ENCODE data around the gene ABCC1.
"Not testable (repeated sequence)": the region's sequence is repeated elsewhere in the genome, so short reads cannot be mapped to it uniquely, and the experiment has no call there.

The ABCC1 gene

GRCh38 chr16:16190546-16190945, 241.1 kb downstream of the ABCC1 start:
- no peak for DNase-seq
- no peak for TF ChIP-seq GATA1 (IDR thresholded peaks at IDR 0.05; ENCODE audit: low read depth, low read length)

- not testable (repeated sequence) for DNase-seq
These were observed 241.6 kb downstream of the ABCC1 start for GRCh38 chr16:16190966-16191365.

GRCh38 chr16:16191493-16192167, 242.2 kb downstream of the ABCC1 start:
- no peak for DNase-seq
- TF ChIP-seq POLR2A (IDR thresholded peaks at IDR 0.05; ENCODE audit: low read length): no peak
- no peak for TF ChIP-seq GATA1 (IDR thresholded peaks at IDR 0.05; ENCODE audit: low read depth, low read length)
